ENCODE results near the gene TRAF4.

DNA sequence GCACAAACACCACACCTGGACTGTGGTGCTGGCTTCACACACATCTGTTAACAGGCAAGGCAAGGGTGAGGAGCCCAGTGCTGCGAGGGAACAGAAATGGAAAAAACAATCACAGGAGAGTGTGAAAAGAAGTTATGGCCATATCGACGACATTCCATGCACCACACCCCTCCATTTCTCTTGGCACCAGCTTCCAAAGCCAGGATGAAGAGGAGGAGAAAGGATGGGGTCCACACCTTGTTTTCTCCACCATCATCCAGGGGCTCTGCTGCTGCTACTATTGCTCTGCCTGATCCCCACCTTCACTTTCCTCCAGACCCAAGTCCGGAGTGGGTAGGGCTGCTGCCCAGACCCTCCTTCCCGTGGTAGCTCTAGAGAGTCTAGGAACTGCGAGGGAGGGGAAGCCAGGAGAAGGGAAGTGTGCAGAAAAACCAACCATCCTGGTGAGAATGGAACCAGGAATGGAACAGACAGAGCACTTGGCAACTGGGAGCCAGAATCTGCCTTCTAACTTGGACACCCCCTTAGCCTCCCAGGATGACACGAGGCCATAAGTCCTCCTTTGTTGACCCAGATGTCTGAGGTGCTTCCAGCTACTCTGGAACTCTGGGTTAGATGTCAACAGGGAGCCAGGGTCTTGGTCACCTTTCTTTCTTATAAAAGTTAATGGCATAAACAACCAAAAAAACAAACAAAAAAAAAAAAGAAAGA, 31.0 kb upstream of the TRAF4 start:
- no peak for TF ChIP-seq FOS (IDR thresholded peaks at IDR 0.05; ENCODE audit: borderline replicate concordance, insufficient read depth, low read length)
- TF ChIP-seq POLR2A (IDR thresholded peaks at IDR 0.05; ENCODE audit: low read depth, low read length), result no peak
- TF ChIP-seq, protein P1, sequence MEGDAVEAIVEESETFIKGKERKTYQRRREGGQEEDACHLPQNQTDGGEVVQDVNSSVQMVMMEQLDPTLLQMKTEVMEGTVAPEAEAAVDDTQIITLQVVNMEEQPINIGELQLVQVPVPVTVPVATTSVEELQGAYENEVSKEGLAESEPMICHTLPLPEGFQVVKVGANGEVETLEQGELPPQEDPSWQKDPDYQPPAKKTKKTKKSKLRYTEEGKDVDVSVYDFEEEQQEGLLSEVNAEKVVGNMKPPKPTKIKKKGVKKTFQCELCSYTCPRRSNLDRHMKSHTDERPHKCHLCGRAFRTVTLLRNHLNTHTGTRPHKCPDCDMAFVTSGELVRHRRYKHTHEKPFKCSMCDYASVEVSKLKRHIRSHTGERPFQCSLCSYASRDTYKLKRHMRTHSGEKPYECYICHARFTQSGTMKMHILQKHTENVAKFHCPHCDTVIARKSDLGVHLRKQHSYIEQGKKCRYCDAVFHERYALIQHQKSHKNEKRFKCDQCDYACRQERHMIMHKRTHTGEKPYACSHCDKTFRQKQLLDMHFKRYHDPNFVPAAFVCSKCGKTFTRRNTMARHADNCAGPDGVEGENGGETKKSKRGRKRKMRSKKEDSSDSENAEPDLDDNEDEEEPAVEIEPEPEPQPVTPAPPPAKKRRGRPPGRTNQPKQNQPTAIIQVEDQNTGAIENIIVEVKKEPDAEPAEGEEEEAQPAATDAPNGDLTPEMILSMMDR (IDR thresholded peaks at IDR 0.05; ENCODE audit: extremely low read depth in 1 of 2, insufficient read depth in 1 of 2, low read depth in 1 of 2, low read length in 2 of 2), result no peak
- TF ChIP-seq, protein P2, sequence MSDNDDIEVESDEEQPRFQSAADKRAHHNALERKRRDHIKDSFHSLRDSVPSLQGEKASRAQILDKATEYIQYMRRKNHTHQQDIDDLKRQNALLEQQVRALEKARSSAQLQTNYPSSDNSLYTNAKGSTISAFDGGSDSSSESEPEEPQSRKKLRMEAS (IDR thresholded peaks at IDR 0.05; ENCODE audit: insufficient read depth, insufficient read length), result no peak
- no peak for TF ChIP-seq MYC (IDR thresholded peaks at IDR 0.05; ENCODE audit: low read depth, low read length)

All from endothelial cell of umbilical vein (primary cell).